HUES64 (cell line): ENCODE data around the gene DRG2.

Source experiments
- H3K27ac ChIP-seq: 2 replicates; pipeline ENCODE4 v1.7.0; 2013; ENCODE audit warnings: low read depth, low read length, inconsistent platforms
- H3K27me3 ChIP-seq: 2 replicates; pipeline ENCODE4 v1.6.1; 2013; ENCODE audit warnings: mild to moderate bottlenecking, low read length; ENCODE audit not compliant: insufficient read depth
- H3K36me3 ChIP-seq: 2 replicates; pipeline ENCODE4 v1.6.1; 2013; ENCODE audit warnings: mild to moderate bottlenecking, low read length; ENCODE audit not compliant: insufficient read depth
- H3K4me1 ChIP-seq: 2 replicates; pipeline ENCODE4 v1.6.1; 2013; ENCODE audit warnings: mild to moderate bottlenecking, low read length, moderate library complexity; ENCODE audit not compliant: insufficient read depth
- H3K4me3 ChIP-seq: 2 replicates; pipeline ENCODE4 v1.5.1; 2013; ENCODE audit warnings: mild to moderate bottlenecking, low read length, moderate library complexity
- H3K9ac ChIP-seq: 2 replicates; pipeline ENCODE4 v1.6.1; 2013; ENCODE audit warnings: mild to moderate bottlenecking, low read depth, low read length
- H3K9me3 ChIP-seq: 2 replicates; pipeline ENCODE4 v1.6.1; 2013; ENCODE audit warnings: low read depth, low read length; ENCODE audit not compliant: insufficient read depth
- WGBS: fragments of 150-250, 120-280 bp; methylation state at CpG from one replicate; pipeline ENCODE4 v1.1.7; 2013; ENCODE audit warnings: missing lambda C conversion rate; 5-methylcytosine and 5-hydroxymethylcytosine counted together

DRG2 gene

DNA sequence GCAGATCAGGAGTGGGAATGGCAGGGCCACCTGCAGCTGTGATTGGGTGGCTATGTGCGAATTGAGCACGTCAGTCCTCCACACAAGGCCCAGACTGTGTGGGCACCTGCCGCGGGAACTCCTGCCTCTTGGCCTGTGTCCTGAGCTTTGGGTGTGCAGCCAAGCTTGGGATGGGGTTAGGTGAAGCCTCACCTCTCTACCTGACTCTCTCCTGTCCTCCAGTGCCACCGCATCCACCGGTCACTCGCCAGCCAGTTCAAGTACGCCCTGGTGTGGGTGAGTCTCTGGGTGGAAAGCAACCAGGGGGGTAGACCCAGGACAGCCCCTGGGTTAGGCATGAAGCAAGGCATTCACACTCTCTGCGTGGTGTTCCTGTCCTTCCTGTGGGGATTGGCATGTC, 18.5 kb downstream of the DRG2 start:
- no peak overlapping the region for H3K27ac ChIP-seq
- WGBS = 97% methylated on average over 9 of the region's 9 CpGs
- no peak overlapping the region for H3K9ac ChIP-seq

DNA sequence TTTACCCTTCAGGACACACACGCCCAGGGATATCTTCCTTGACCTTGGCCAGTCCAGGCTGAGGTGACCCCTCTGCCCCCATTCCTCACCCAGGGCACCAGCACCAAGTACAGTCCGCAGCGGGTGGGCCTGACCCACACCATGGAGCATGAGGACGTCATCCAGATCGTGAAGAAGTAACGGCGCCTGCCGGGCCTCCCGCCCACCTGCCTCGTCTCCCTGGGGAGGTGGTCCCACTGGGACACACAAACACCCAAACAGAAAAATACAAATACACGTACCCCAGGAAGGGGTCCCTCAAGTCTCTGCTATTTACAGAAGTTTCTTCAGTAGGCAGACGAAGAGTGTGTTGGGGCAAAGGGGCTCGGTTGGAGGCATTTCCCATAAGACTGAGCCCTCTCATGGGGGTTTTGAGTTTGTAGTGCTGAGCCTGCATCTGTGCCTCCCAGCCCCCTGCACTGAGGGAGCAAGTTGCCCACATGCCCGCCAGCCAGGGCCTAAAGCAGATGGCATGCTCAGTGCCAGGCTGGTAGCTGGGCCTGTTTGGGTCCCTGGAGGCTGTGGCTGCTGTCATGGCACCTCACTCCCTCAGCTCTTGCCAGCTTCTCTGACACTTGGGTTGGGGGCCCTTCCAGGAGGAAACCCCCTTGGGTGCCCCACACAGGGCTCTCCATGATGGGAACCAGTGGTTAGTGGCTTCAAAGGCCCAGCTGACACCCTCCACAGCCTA, 19.5 kb downstream of the DRG2 start:
- 95% methylated on average over 14 of the region's 14 CpGs for WGBS
- H3K9me3 ChIP-seq = no peaks in the 10 kb centered on the region
- H3K27ac ChIP-seq = no peak overlapping the region
- H3K27me3 ChIP-seq = no peaks in the 10 kb centered on the region
- H3K4me1 ChIP-seq = 0 out of 2 replicates have a peak, but pooled peaks cover 3% of the 10 kb centered on the region
- H3K4me3 ChIP-seq = no peak overlapping the region
- H3K36me3 ChIP-seq = peaks cover 18% of the 10 kb centered on the region; the same call in 1 of the 2 replicates
- H3K9ac ChIP-seq = no peak overlapping the region

More for the DNA sequence above, 18.5 kb downstream of the DRG2 start:
- no peaks in the 10 kb centered on the region for H3K9me3 ChIP-seq
- peaks cover 28% of the 10 kb centered on the region; the same call in 1 of the 2 replicates for H3K36me3 ChIP-seq
- no peaks in the 10 kb centered on the region for H3K27me3 ChIP-seq
- H3K4me3 ChIP-seq = no peak overlapping the region
- H3K4me1 ChIP-seq = no peaks in the 10 kb centered on the region

DNA sequence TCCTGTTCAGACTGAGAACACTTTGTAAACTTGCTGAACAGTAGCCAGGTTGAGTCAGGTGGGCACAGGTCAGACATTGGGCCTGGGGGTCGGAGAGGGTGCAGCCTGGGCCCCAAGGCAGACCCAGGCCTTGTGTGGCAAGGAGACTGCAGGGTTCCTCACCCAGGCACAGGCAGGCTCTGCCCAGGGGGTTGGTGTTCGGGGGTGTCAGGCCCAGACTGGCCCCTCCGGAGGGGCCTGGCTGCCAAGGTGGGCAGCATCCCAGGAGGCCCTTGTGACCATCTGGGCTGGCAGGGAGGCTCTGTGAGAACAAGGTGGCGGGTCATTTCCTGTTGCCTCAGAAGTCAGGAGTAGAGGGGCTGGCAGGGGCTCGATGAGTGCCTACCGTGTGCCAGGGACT, 20.2 kb downstream of the DRG2 start:
- no peak overlapping the region for H3K27ac ChIP-seq
- no peaks in the 10 kb centered on the region for H3K27me3 ChIP-seq
- H3K36me3 ChIP-seq = peaks cover 18% of the 10 kb centered on the region; the same call in 1 of the 2 replicates
- no peak overlapping the region for H3K4me3 ChIP-seq
- 0 out of 2 replicates have a peak, but pooled peaks cover 3% of the 10 kb centered on the region for H3K4me1 ChIP-seq
- no peaks in the 10 kb centered on the region for H3K9me3 ChIP-seq
- WGBS = 92% methylated on average over 6 of the region's 6 CpGs
- H3K9ac ChIP-seq = no peak overlapping the region

DNA sequence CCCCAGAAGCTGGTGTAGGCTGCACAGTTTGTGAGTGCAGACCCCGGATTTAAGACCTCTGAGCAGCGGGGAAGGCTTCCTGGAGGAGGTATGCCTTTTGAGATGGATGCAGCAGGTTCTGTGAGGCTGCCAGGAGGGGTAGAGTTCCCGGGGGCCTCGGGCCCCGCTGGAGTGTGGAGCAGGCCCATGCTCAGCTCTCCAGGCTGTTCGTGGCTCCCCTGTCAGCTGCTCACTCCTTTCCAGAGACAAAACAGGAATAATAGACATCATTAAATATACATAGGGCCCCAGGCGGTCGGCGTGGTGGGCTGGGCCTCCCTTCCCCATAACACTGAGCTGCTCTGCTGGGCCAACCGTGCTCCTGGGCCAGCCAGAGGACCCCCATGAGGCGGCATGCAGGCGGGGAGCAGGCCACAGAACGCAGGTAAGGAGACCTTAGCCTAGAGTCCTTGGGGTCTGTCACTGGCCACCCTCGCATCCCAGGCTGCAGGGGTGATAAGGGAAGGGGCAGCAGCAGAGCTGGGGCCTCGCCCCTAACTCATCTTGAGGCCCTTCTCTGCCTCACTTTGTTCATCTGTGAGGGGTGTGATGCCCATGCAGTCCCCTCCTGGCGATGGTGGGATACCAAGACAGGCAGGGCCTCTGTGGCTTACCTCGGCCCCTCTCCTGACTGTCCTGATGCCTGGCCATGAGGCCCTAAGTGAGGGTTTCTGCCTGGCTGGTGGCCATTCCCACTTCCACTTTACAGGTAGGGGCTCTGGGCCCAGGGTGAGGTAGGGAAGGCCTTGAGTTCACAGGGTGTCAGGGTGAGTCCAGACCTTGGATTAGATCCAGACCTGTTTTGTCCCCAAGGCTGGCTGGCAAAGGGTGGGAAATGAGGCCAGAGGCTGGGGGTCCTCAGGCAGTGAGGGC, 20.9 kb downstream of the DRG2 start, which contains the start of gene MYO15A:
MYO15A (plus strand) TSS at position 356 of the 912 bp plus-strand sequence. CDS start 10,045 bp downstream, outside the sequence.
- H3K4me1 ChIP-seq = 0 out of 2 replicates have a peak, but pooled peaks cover 3% of the 10 kb centered on the region
- peaks cover 18% of the 10 kb centered on the region; the same call in 1 of the 2 replicates for H3K36me3 ChIP-seq
- no peak within 1 kb of the TSS for H3K27ac ChIP-seq
- no peaks in the 10 kb centered on the region for H3K9me3 ChIP-seq
- 89% methylated on average over 17 of the region's 17 CpGs for WGBS
- H3K9ac ChIP-seq = no peak within 1 kb of the TSS
- H3K4me3 ChIP-seq = no peak within 1 kb of the TSS
- no peaks in the 10 kb centered on the region for H3K27me3 ChIP-seq

DNA sequence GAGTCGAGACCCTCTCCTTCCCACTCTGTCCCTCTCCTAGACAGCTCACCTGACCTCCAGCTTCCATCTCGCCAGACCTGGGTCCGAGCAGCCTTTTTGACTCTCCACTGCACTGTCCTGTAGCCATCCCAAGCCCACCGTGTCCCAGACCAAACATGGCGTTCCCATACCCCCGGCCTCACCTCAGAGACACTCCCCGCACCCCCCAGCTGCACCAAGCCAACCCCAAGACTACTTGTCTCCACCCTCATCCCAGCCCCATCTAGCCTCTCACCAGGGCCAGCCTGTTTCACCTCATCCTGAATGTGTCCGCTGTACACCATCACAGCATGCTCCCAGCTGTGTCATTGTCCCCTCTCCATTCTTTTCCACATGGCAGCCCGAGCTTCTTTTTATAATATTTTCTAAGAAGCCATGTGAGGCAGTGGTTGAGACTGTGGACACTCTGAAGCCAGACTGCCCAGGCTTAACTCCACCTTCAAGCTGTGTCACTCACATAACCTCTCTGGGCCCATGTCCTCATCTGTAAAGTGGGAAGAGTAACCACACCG, 22.3 kb downstream of the DRG2 start:
- Histone ChIP-seq H3K9me3 (no peaks in the 10 kb centered on the region), H3K27me3 (no peaks in the 10 kb centered on the region), H3K4me3 (no peak overlapping the region), H3K4me1 (0 out of 2 replicates have a peak, but pooled peaks cover 3% of the 10 kb centered on the region), H3K36me3 (peaks cover 8% of the 10 kb centered on the region; the same call in 1 of the 2 replicates), H3K27ac (no peak overlapping the region), H3K9ac (no peak overlapping the region)
- WGBS = 83% methylated on average over 10 of the region's 10 CpGs

DNA sequence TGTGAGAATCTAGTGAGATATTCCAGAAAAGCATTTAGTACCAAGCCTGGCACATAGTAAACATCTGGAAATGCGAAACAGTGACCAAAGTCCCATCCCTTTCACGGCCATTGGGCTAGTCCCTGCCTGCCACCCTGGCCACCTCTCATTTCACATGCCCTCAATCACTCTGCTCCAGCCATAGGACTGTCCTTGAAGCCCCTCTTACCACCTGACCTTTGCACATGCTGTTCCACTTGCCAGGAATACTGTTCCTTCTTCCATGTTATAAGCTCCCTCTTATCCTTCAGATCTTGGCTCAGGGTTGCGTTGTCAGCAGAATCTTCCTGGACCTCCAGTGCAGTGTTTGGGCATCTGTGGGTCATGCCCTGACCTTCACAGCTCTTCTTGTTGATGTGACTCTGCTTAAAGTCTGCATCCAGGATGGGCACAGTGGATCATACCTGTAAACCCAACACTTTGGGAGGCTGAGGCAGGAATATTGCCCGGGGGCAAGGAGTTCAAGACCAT, 22.9 kb downstream of the DRG2 start:
- peaks cover 7% of the 10 kb centered on the region; the same call in 1 of the 2 replicates for H3K36me3 ChIP-seq
- 64% methylated on average over 4 of the region's 4 CpGs for WGBS
- H3K4me3 ChIP-seq = no peak overlapping the region
- no peak overlapping the region for H3K27ac ChIP-seq
- H3K9ac ChIP-seq = no peak overlapping the region
- no peaks in the 10 kb centered on the region for H3K9me3 ChIP-seq
- H3K4me1 ChIP-seq = 0 out of 2 replicates have a peak, but pooled peaks cover 3% of the 10 kb centered on the region
- no peaks in the 10 kb centered on the region for H3K27me3 ChIP-seq

DNA sequence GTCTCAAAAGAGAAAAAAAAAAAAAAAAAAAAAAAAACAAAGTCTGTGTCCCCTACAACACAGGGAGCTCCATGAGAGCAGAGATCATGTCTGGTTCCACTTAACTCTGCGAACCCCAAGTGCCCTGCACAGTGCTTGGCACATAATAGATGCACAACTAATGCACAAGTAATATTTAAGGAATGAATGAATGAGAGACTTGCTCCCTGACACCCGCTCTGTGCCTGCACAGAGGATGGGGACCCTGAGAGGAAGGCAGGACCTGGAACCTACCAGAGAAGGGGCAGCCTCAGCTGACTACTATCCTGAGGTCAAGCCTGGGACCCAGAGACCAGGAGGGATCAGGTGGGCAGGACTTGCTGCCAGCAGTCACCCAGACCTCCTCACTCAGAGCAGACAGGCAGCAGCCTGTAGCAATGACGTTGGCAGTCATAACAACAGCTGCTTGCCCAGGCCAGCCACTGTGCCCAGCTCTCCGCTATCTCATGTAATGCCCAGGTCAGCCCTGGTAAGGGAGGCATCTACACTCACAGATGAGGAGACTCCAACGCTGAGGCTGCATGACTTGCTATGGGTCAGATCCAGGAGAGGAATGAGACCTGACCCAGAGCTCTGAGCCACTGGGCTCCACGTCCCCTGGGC, 23.7 kb downstream of the DRG2 start:
- no peaks in the 10 kb centered on the region for H3K9me3 ChIP-seq
- 0 out of 2 replicates have a peak, but pooled peaks cover 3% of the 10 kb centered on the region for H3K4me1 ChIP-seq
- H3K27me3 ChIP-seq = no peaks in the 10 kb centered on the region
- H3K36me3 ChIP-seq = peaks cover under 1% of the 10 kb centered on the region; the same call in 1 of the 2 replicates
- no peak overlapping the region for H3K4me3 ChIP-seq
- no peak overlapping the region for H3K27ac ChIP-seq
- no peak overlapping the region for H3K9ac ChIP-seq
- 87% methylated on average over 6 of the region's 6 CpGs for WGBS

DNA sequence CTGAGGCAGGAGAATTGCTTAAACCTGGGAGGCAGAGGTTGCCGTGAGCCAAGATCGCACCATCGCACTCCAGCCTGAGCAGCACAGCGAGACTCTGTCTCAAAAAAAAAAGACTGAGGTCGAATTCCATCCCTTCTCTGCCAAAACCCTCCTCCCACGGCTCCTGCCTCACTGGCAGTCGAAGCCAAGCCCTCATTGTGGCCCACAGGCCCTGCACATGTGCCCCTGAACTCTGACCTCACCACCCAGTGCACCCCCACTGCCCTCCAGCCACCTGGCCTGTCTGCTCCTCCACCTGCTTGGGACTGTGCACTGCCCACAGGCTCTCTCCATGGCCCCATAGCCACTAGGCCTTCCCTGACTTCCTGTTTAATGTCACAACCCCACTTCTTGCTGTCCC, 27.8 kb downstream of the DRG2 start:
- Histone ChIP-seq H3K36me3 (no peaks in the 10 kb centered on the region), H3K4me3 (no peak overlapping the region), H3K27me3 (no peaks in the 10 kb centered on the region), H3K9me3 (peaks cover 12% of the 10 kb centered on the region; the same call in 1 of the 2 replicates), H3K4me1 (0 out of 2 replicates have a peak, but pooled peaks cover 3% of the 10 kb centered on the region), H3K9ac (no peak overlapping the region), H3K27ac (no peak overlapping the region)
- whole genome bisulfite sequencing = 86% methylated on average over 7 of the region's 7 CpGs

DNA sequence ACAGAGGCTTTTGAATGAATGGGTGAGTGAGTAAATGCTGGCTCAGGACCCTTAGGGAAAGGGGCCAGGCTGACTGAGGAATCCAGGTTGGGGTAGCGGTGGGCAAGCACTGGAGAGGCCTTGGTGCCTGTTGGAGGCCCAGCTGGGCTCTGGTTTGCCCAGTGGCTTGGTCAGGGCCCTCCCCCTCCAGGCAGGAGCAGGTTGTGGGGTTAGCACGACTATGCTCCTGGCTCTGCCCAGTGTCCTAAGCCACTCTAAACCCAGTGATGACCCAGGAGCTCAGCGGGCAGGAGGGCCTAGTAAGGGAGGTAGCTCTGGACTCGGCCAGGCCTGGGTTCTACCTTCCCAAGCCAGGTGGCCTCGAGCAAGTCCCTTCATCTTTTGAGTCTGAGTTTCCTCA, 28.3 kb downstream of the DRG2 start:
- no peaks in the 10 kb centered on the region for H3K36me3 ChIP-seq
- no peak overlapping the region for H3K4me3 ChIP-seq
- H3K9me3 ChIP-seq = peaks cover 12% of the 10 kb centered on the region; the same call in 1 of the 2 replicates
- no peaks in the 10 kb centered on the region for H3K27me3 ChIP-seq
- no peak overlapping the region for H3K27ac ChIP-seq
- H3K4me1 ChIP-seq = 0 out of 2 replicates have a peak, but pooled peaks cover 3% of the 10 kb centered on the region
- WGBS = 94% methylated on average over 5 of the region's 5 CpGs
- no peak overlapping the region for H3K9ac ChIP-seq

DNA sequence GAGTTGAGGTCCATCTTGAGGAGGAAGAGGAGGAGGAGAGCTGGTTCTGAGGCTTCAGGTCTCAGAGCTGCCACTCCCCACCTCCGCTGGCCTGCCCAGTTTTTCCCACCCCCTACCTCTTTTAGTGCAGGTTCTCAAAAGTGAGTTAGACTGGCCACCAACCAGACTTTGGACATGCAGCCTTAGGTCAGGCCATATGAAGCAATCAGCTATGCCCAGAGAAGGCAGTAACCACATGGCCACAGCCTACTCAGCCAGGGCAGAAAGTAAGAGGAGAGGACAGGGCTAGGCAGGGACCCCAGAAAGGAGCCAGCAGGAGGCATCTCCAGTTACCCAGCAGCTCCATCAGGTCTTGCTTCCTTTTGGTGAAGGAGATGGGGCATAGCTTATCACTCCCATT, 29.8 kb downstream of the DRG2 start:
- Histone ChIP-seq H3K9ac (no peak overlapping the region), H3K9me3 (peaks cover 12% of the 10 kb centered on the region; the same call in 1 of the 2 replicates), H3K4me3 (no peak overlapping the region), H3K4me1 (no peaks in the 10 kb centered on the region), H3K36me3 (no peaks in the 10 kb centered on the region), H3K27ac (no peak overlapping the region), H3K27me3 (no peaks in the 10 kb centered on the region)
- 87% methylated on average over 1 of the region's 1 CpG for WGBS
